HepG2 (cell line): ENCODE data around the gene C1orf74. TPM values are rescaled to one million over a fixed set of nuclear protein-coding genes. Genes with fewer than 3 reads are reported as not detected.

ENCODE experiments used
- ATF2 ChIP-seq: sonication (generic); formaldehyde crosslinking; IDR thresholded peaks from 2 replicates; pipeline ENCODE4 v1.4.0; 2020; ENCODE audit warnings: missing genetic modification reagents
- GLI4 ChIP-seq: sonication (generic); formaldehyde crosslinking; IDR thresholded peaks from 2 replicates; pipeline ENCODE4 v1.5.1; 2020; ENCODE audit warnings: missing genetic modification reagents, mild to moderate bottlenecking, moderate library complexity, borderline replicate concordance
- HNRNPLL ChIP-seq: fragments of 200-400 bp; formaldehyde crosslinking; IDR thresholded peaks from 2 replicates; pipeline ENCODE4 v1.6.1; 2017; ENCODE audit warnings: mild to moderate bottlenecking, low read depth, low read length; ENCODE audit not compliant: poor library complexity, severe bottlenecking
- KAT2B ChIP-seq: fragments of 150-350 bp; IDR thresholded peaks from 2 replicates; pipeline ENCODE4 v1.6.1; 2014; ENCODE audit warnings: low read depth, low read length, borderline replicate concordance
- MTF2 ChIP-seq: sonication (generic); formaldehyde crosslinking; IDR thresholded peaks from 2 replicates; pipeline ENCODE4 v1.5.0; 2020; ENCODE audit warnings: missing genetic modification reagents, borderline replicate concordance
- MYNN ChIP-seq: sonication (generic); formaldehyde crosslinking; IDR thresholded peaks from 2 replicates; pipeline ENCODE4 v1.4.0; 2020; ENCODE audit warnings: mild to moderate bottlenecking, low read depth, missing genetic modification reagents
- NFIC ChIP-seq: IDR thresholded peaks from 2 replicates; pipeline ENCODE4 v1.6.1; 2012; ENCODE audit warnings: mild to moderate bottlenecking, low read length, inconsistent platforms
- POGZ ChIP-seq: sonication (generic); formaldehyde crosslinking; IDR thresholded peaks from 2 replicates; pipeline ENCODE4 v1.4.0; 2020; ENCODE audit warnings: mild to moderate bottlenecking, missing genetic modification reagents
- TCF12 ChIP-seq, 2 experiments: fragments of 450-650 bp in 1 of 2; sonication (generic) in 1 of 2; formaldehyde crosslinking in 1 of 2; IDR thresholded peaks; 2 replicates each; pipeline versions ENCODE4 v1.6.1 to v1.8.0; 2017 to 2022; ENCODE audit warnings: antibody characterized with exemption in 1 of 2, mild to moderate bottlenecking in 1 of 2, missing genetic modification reagents in 1 of 2, moderate library complexity in 1 of 2
- ZNF232 ChIP-seq: sonication (generic); formaldehyde crosslinking; IDR thresholded peaks from 2 replicates; pipeline ENCODE4 v1.4.0; 2020; ENCODE audit warnings: missing genetic modification reagents, borderline replicate concordance
- ZNF282 ChIP-seq: fragments of 450-650 bp; IDR thresholded peaks from 2 replicates; pipeline ENCODE4 v1.6.1; 2018; ENCODE audit not compliant: partially characterized antibody
- ZNF296 ChIP-seq: sonication (generic); formaldehyde crosslinking; conservative IDR thresholded peaks from 2 replicates; pipeline ENCODE4 v1.5.0; 2020; ENCODE audit warnings: mild to moderate bottlenecking, missing genetic modification reagents
- ZNF503 ChIP-seq: sonication (generic); formaldehyde crosslinking; IDR thresholded peaks from 2 replicates; pipeline ENCODE4 v1.4.0; 2020; ENCODE audit warnings: missing genetic modification reagents
- ZNF777 ChIP-seq: sonication (generic); formaldehyde crosslinking; IDR thresholded peaks from 2 replicates; pipeline ENCODE4 v1.4.0; 2020; ENCODE audit warnings: missing genetic modification reagents
- ZSCAN22 ChIP-seq: sonication (generic); formaldehyde crosslinking; IDR thresholded peaks from 2 replicates; pipeline ENCODE4 v1.4.0; 2020; ENCODE audit warnings: mild to moderate bottlenecking, missing genetic modification reagents
- polyA plus RNA-seq, 8 experiments: library from polyadenylated mRNA; depleted of rRNA in 3 of 8; stranded (reverse) in 7 of 8; unstranded in 1 of 8; fragments of >200 nt; fragmentation: Illumina TruSeq in 4 of 8; extraction: Trizol in 4 of 8; gene quantifications; 2 replicates each; pipeline versions ENCODE4 v1.2.1 to v1.2.3, GENCODE V29; 2011 to 2016; ENCODE audit warnings: low read depth in 4 of 8, missing spikeins in 1 of 8, mixed read lengths in 1 of 8; ENCODE audit not compliant: insufficient read depth in 1 of 8
- total RNA-seq, 5 experiments: library from RNA; depleted of rRNA; stranded (reverse); fragments of >200 nt; fragmentation: Illumina TruSeq; extraction: Trizol; gene quantifications; 2 replicates each; pipeline ENCODE4 v1.2.3, GENCODE V29; 2016; ENCODE audit warnings: low read depth in 1 of 5
- TF ChIP-seq, protein P1 (sequence below): fragments of 450-650 bp; IDR thresholded peaks from 2 replicates; pipeline ENCODE4 v1.6.1; 2017; ENCODE audit warnings: mild to moderate bottlenecking
- TF ChIP-seq, protein P2 (sequence below): sonication (generic); formaldehyde crosslinking; IDR thresholded peaks from 2 replicates; pipeline ENCODE4 v1.8.0; 2022; ENCODE audit warnings: mild to moderate bottlenecking, missing genetic modification reagents, borderline replicate concordance
- TF ChIP-seq, protein P3 (sequence below): sonication (generic); formaldehyde crosslinking; IDR thresholded peaks from 2 replicates; pipeline ENCODE4 v1.5.1; 2020; ENCODE audit warnings: mild to moderate bottlenecking, moderate library complexity, missing genetic modification reagents
- TF ChIP-seq, protein P4 (sequence below): sonication (generic); formaldehyde crosslinking; IDR thresholded peaks from 2 replicates; pipeline ENCODE4 v1.8.1; 2023; ENCODE audit warnings: missing genetic modification reagents, mild to moderate bottlenecking, borderline replicate concordance

C1orf74 gene
- total and polyA plus RNA-seq, 2 of the 13 experiments (the other 11 are each of a cell fraction or from before 2014, with no cell fraction given): 0.33 to 0.71 TPM

- TF ChIP-seq NFIC (no peak), TCF12 (IDR thresholded peaks at IDR 0.05) (no peak), TCF12 (CRISPR knock-in tag; IDR thresholded peaks at IDR 0.05) (no peak), ZNF282 (no peak), GLI4 (CRISPR knock-in tag) (no peak), HNRNPLL (peak; percentile 93), ZNF296 (CRISPR knock-in tag) (no peak), ZNF232 (CRISPR knock-in tag) (peak; percentile 43; the same call in 1 of the 2 replicates), MTF2 (CRISPR knock-in tag) (0 out of 2 replicates have a peak, but pooled peaks have one; percentile 59), ZSCAN22 (CRISPR knock-in tag) (no peak), MYNN (no peak), ZNF503 (no peak), KAT2B (no peak), ATF2 (CRISPR knock-in tag) (peak; percentile 34; the same call in 1 of the 2 replicates), POGZ (CRISPR knock-in tag) (peak; percentile 90), ZNF777 (CRISPR knock-in tag) (no peak)
- TF ChIP-seq, protein P1, sequence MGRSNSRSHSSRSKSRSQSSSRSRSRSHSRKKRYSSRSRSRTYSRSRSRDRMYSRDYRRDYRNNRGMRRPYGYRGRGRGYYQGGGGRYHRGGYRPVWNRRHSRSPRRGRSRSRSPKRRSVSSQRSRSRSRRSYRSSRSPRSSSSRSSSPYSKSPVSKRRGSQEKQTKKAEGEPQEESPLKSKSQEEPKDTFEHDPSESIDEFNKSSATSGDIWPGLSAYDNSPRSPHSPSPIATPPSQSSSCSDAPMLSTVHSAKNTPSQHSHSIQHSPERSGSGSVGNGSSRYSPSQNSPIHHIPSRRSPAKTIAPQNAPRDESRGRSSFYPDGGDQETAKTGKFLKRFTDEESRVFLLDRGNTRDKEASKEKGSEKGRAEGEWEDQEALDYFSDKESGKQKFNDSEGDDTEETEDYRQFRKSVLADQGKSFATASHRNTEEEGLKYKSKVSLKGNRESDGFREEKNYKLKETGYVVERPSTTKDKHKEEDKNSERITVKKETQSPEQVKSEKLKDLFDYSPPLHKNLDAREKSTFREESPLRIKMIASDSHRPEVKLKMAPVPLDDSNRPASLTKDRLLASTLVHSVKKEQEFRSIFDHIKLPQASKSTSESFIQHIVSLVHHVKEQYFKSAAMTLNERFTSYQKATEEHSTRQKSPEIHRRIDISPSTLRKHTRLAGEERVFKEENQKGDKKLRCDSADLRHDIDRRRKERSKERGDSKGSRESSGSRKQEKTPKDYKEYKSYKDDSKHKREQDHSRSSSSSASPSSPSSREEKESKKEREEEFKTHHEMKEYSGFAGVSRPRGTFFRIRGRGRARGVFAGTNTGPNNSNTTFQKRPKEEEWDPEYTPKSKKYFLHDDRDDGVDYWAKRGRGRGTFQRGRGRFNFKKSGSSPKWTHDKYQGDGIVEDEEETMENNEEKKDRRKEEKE: no peak
- TF ChIP-seq, protein P2, sequence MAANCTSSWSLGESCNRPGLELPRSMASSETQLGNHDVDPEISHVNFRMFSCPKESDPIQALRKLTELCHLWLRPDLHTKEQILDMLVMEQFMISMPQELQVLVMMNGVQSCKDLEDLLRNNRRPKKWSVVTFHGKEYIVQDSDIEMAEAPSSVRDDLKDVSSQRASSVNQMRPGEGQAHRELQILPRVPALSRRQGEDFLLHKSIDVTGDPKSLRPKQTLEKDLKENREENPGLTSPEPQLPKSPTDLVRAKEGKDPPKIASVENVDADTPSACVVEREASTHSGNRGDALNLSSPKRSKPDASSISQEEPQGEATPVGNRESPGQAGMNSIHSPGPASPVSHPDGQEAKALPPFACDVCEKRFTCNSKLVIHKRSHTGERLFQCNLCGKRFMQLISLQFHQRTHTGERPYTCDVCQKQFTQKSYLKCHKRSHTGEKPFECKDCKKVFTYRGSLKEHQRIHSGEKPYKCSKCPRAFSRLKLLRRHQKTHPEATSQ (CRISPR knock-in tag): 0 out of 2 replicates have a peak, but pooled peaks have one; percentile 51
- TF ChIP-seq, protein P3, sequence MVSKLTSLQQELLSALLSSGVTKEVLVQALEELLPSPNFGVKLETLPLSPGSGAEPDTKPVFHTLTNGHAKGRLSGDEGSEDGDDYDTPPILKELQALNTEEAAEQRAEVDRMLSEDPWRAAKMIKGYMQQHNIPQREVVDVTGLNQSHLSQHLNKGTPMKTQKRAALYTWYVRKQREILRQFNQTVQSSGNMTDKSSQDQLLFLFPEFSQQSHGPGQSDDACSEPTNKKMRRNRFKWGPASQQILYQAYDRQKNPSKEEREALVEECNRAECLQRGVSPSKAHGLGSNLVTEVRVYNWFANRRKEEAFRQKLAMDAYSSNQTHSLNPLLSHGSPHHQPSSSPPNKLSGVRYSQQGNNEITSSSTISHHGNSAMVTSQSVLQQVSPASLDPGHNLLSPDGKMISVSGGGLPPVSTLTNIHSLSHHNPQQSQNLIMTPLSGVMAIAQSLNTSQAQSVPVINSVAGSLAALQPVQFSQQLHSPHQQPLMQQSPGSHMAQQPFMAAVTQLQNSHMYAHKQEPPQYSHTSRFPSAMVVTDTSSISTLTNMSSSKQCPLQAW (CRISPR knock-in tag): peak; percentile 83
- TF ChIP-seq, protein P4, sequence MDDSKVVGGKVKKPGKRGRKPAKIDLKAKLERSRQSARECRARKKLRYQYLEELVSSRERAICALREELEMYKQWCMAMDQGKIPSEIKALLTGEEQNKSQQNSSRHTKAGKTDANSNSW (CRISPR knock-in tag): no peak; the same call in 1 of the 2 replicates
Measured at GRCh38 chr1:209747580-209748262, 36.6 kb downstream of the C1orf74 start (continued).
